ENCODE measurements around the gene SKAP1. TPM values are rescaled to one million over a fixed set of nuclear protein-coding genes. Genes with fewer than 3 reads are reported as not detected.
"Not testable (repeated sequence)": the region's sequence is repeated elsewhere in the genome, so short reads cannot be mapped to it uniquely, and the experiment has no call there.

Gene SKAP1
- total RNA-seq, 2 donors from 2014 or later = 65.0 to 98.0 TPM

- not testable (repeated sequence) for H3K9me3 Mint-ChIP-seq; H3K27ac Mint-ChIP-seq; ATAC-seq; DNase-seq (ENCODE audit: low spot score in 2 of 2)
- peaks cover 6 to 22% of the 10 kb centered on the region in 2 donors for H3K36me3 Mint-ChIP-seq
Measured at GRCh38 chr17:48368967-48369366, 61.0 kb downstream of the SKAP1 start.

GRCh38 chr17:48368352-48368908, 61.6 kb downstream of the SKAP1 start:
- DNase-seq (ENCODE audit: low spot score in 2 of 2) (no peak), ATAC-seq (no peak)
- no peak overlapping the region for H3K27ac Mint-ChIP-seq
- H3K36me3 Mint-ChIP-seq = peaks cover 6 to 20% of the 10 kb centered on the region in 2 donors
- no peaks in the 10 kb centered on the region for H3K9me3 Mint-ChIP-seq

DNA sequence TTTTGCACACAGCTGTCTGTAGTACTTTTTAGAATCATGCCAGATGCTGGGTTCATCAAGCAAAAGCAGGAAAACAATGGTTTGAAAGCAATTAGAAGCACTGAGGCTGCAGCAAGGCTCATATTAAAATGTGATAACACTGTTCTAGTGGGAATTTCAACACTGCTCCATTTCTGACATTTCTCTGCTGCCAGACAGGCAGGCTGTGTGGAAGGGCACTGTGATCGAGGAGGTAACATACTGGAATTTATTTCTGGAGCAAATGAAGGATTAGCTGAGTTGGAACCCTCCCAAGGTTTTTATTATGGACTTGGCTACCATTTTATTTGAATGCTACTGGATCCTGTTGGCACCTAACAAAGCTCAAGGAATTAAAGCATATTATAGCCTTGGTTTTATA, 66.9 kb downstream of the SKAP1 start:
- ATAC-seq (no peak), DNase-seq (ENCODE audit: low spot score in 2 of 2) (no peak)
- H3K36me3 Mint-ChIP-seq = peaks cover 3 to 13% of the 10 kb centered on the region in 2 donors
- no peak overlapping the region for H3K27ac Mint-ChIP-seq
- no peaks in the 10 kb centered on the region for H3K9me3 Mint-ChIP-seq

- H3K27ac Mint-ChIP-seq = peak overlapping the region in 1 of 2 donors; percentile 81
- not testable (repeated sequence) for DNase-seq (ENCODE audit: low spot score in 2 of 2); ATAC-seq; H3K36me3 Mint-ChIP-seq; H3K9me3 Mint-ChIP-seq
Measured at GRCh38 chr17:48360861-48361633, 69.0 kb downstream of the SKAP1 start.

- DNase-seq (ENCODE audit: low spot score in 2 of 2) = no peak
- Mint-ChIP-seq H3K36me3 (no peaks in the 10 kb centered on the region), H3K9me3 (no peaks in the 10 kb centered on the region), H3K27ac (peak overlapping the region in 1 of 2 donors; percentile 72)
- ATAC-seq = no peak
Measured at GRCh38 chr17:48357779-48358602, 72.0 kb downstream of the SKAP1 start.

GRCh38 chr17:48356866-48357265, 73.1 kb downstream of the SKAP1 start:
- H3K36me3 Mint-ChIP-seq = no peaks in the 10 kb centered on the region

GRCh38 chr17:48352630-48353029, 77.4 kb downstream of the SKAP1 start:
- no peak overlapping the region for H3K27ac Mint-ChIP-seq
- H3K36me3 Mint-ChIP-seq = peaks cover 0 to 10% of the 10 kb centered on the region in 2 donors
- ATAC-seq = peak; percentile 58 to 69
- DNase-seq (ENCODE audit: low spot score in 2 of 2) = no peak
- H3K9me3 Mint-ChIP-seq = no peaks in the 10 kb centered on the region

More at GRCh38 chr17:48356866-48357265, 73.1 kb downstream of the SKAP1 start:
- ATAC-seq (no peak), DNase-seq (ENCODE audit: low spot score in 2 of 2) (no peak)
- Mint-ChIP-seq H3K27ac (no peak overlapping the region), H3K9me3 (no peaks in the 10 kb centered on the region)

DNA sequence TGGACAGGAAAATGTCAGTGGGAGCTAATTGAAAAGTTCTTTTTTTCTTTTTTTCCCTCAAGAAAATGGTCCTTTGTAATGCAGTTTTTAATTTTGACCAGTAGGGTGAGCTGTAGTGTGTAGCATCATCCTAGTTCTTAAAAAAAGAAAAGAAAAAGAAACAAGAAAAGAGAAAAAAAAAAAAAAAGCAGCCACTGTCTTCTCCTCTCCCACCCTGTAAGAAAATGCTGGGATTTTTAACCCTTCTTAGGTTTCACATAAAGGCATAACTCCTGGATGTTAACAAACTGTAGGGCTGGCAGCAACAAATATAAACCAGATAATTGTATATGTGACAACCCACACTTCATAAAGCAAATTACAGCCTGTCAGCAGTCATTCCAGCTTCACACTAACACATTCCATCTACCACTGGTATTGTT, 78.1 kb downstream of the SKAP1 start:
- Mint-ChIP-seq H3K27ac (no peak overlapping the region), H3K9me3 (no peaks in the 10 kb centered on the region), H3K36me3 (peaks cover 0 to 10% of the 10 kb centered on the region in 2 donors)
- DNase-seq (ENCODE audit: low spot score in 2 of 2) = no peak
- no peak for ATAC-seq

GRCh38 chr17:48348352-48348751, 81.7 kb downstream of the SKAP1 start:
- no peaks in the 10 kb centered on the region for H3K9me3 Mint-ChIP-seq
- no peak for ATAC-seq
- no peak for DNase-seq (ENCODE audit: low spot score in 2 of 2)
- peaks cover 0 to 10% of the 10 kb centered on the region in 2 donors for H3K36me3 Mint-ChIP-seq
- no peak overlapping the region for H3K27ac Mint-ChIP-seq

GRCh38 chr17:48347177-48347576, 82.8 kb downstream of the SKAP1 start:
- H3K27ac Mint-ChIP-seq = no peak overlapping the region
- peaks cover 0 to 10% of the 10 kb centered on the region in 2 donors for H3K36me3 Mint-ChIP-seq
- DNase-seq (ENCODE audit: low spot score in 2 of 2) (no peak), ATAC-seq (no peak)
- H3K9me3 Mint-ChIP-seq = no peaks in the 10 kb centered on the region

DNA sequence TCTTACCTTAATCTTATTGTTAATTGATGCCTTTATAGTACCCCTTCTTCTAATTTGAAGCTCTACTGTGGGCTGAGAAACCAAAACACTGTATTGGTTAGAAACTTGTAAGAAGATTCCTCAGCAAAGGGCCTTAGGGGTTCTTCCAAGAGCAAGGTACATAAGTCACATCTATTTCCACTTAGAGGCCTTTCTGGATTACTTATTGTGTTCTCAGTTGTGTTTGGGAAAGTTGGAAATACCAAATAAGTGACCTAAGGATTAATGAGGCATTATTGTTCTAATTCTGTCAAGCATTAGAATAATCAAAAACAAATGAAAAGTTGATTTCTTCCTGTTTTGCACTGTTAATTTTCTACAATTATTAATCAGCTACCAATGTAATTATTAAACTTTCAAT, 85.8 kb downstream of the SKAP1 start:
- no peak for DNase-seq (ENCODE audit: low spot score in 2 of 2)
- no peak overlapping the region for H3K27ac Mint-ChIP-seq
- H3K9me3 Mint-ChIP-seq = no peaks in the 10 kb centered on the region
- ATAC-seq = no peak
- peaks cover 0 to 10% of the 10 kb centered on the region in 2 donors for H3K36me3 Mint-ChIP-seq

GRCh38 chr17:48340916-48341315, 89.1 kb downstream of the SKAP1 start:
- Mint-ChIP-seq H3K36me3 (no peaks in the 10 kb centered on the region), H3K9me3 (no peaks in the 10 kb centered on the region), H3K27ac (no peak overlapping the region)
- ATAC-seq (no peak), DNase-seq (ENCODE audit: low spot score in 2 of 2) (no peak)

GRCh38 chr17:48338720-48339119, 91.3 kb downstream of the SKAP1 start:
- ATAC-seq (no peak), DNase-seq (ENCODE audit: low spot score in 2 of 2) (no peak)
- no peaks in the 10 kb centered on the region for H3K36me3 Mint-ChIP-seq
- no peaks in the 10 kb centered on the region for H3K9me3 Mint-ChIP-seq
- H3K27ac Mint-ChIP-seq = no peak overlapping the region

DNA sequence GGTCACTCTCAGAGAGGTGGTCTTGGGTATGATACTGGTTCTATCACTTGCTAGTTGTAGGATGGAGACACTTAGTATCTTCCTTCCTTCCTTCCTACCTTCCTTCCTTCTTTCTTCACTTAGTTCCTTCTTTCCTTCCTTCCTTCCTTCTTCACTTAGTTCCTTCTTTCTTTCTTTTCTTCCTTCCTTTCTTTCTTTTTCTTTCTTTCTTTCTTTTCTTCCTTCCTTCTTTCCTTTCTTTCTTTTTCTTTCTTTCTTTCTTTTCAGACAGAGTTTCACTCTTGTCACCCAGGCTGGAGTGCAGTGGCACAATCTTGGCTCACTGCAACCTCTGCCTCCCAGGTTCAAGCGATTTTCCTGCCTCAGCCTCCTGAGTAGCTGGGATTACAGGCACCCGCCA, 92.1 kb downstream of the SKAP1 start:
- DNase-seq (ENCODE audit: low spot score in 2 of 2); ATAC-seq; H3K9me3 Mint-ChIP-seq; H3K36me3 Mint-ChIP-seq; H3K27ac Mint-ChIP-seq: not testable (repeated sequence)

- Mint-ChIP-seq H3K27ac (no peak overlapping the region), H3K9me3 (no peaks in the 10 kb centered on the region), H3K36me3 (no peaks in the 10 kb centered on the region)
- DNase-seq (ENCODE audit: low spot score in 2 of 2) = no peak
- ATAC-seq = no peak
Measured at GRCh38 chr17:48336986-48337385, 93.0 kb downstream of the SKAP1 start.

- DNase-seq (ENCODE audit: low spot score in 2 of 2) (no peak), ATAC-seq (peak in 1 of 2 donors; percentile 38)
- H3K36me3 Mint-ChIP-seq = no peaks in the 10 kb centered on the region
- H3K9me3 Mint-ChIP-seq = no peaks in the 10 kb centered on the region
- no peak overlapping the region for H3K27ac Mint-ChIP-seq
Measured at GRCh38 chr17:48335858-48336500, 94.0 kb downstream of the SKAP1 start.
